Inferior parietal cortex (tissue), 1 donor: ENCODE measurements around the gene EEFSEC.

Experiments used
- DNase-seq: peaks from one replicate; pipeline ENCODE4 v3.0.0-alpha.2; 2016; ENCODE audit errors: extremely low spot score

The EEFSEC gene

DNA sequence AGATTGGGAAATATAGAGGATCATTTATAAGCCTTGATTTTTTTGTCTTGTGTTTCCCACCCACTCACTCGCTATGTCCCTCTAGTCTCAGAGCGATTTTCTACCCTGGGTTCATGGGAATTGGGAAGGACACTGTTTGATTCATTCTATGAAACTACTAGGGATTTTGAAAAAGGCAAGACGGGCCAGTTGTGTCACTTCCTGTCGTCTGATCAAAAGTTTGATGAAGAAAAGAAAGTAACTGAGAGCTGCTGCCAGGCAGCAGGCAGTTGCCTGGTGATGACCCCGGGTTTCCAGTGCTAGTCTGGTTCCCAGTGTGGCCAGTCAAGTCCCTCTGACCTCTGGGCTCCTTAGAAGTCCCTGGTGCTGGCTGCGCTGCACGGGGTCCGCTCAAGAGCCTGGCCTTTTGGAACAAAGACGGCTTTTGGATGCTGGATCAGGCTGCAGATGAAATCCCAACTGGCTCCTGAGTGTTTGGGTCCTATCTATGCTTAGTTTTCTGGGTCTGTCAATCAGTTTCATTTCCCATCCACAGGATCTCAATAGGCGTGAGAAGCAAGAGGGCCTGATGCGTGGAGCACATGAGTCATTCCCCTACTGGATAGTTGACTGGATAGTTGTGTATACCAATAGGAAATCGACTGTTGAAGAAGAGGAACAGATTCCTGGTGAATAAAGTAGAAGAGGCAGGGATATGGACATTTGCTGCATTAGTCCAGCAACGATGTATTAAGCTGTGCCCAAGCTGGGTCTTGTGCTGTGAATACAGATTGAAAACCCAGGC is 89.7 kb downstream of the EEFSEC start:
- DNase-seq: no peak

DNA sequence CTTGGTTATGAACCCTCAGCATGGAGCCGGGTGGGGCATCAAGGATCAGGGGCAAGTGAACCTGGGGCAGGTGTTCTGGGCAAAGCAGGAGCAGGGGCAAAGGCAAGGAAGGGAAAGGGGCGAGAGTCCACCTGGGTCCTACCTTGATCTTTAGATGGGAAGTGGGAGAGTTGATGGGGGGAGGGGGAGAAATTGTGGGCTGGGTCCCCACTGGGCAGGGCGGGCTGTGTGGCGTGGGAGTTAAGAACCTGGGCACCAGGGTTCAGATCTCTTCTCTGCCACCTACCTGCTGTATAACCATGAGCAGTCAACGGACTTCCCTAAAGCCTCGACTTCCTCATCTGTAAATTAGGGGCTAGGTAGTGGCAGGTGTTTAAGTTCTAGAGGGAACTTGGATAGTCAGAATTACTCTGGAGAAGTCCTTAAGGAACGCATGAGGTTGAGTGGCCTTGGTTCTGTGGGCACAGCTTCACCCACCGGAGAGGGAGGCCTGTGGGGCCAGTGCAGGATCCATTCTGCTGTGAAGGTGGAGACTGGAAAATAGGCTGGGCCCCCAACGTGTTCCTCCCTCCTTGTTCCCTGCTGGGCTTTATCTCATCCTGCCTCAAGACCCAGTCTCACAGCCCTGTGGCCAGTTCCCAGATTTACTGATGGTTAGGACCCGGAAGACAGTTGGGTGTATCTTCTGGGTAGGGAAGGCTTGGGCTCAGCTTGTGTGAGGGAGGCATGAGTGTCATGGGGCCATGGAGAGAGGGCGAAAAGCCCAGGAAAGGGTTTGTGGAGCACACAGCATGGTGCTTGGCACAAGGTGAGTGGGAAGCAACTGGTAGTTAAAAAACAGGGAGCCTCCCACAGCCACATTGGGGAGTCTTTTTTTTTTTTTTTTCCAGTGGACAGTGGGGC is 90.6 kb downstream of the EEFSEC start:
- DNase-seq: no peak

DNA sequence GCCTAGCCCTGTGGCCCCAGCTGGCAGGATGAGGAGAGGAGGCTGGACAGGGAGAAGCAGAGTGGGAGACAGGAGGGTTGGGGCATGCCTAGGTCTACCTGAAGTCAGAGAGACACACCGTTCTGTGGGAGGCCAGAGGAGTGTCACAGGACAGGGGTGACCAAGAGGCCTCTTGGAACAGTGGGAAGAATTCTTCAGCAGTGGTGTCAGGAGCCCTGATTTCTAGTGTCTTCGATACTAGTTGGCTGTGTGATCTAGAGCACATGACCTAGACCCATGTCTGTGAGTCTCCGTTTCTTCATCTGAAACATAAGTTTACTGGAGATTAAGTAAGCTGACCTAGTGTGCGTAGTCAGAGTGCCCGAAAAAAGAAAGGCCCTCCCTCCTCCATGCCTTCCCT is 92.2 kb downstream of the EEFSEC start:
- DNase-seq: no peak

- no peak for DNase-seq
Measured at GRCh38 chr3:128247666-128248409, 94.6 kb downstream of the EEFSEC start.

- no peak for DNase-seq
Measured at GRCh38 chr3:128252083-128252482, 98.8 kb downstream of the EEFSEC start.

GRCh38 chr3:128253150-128253549 is 99.9 kb downstream of the EEFSEC start:
- no peak for DNase-seq

DNA sequence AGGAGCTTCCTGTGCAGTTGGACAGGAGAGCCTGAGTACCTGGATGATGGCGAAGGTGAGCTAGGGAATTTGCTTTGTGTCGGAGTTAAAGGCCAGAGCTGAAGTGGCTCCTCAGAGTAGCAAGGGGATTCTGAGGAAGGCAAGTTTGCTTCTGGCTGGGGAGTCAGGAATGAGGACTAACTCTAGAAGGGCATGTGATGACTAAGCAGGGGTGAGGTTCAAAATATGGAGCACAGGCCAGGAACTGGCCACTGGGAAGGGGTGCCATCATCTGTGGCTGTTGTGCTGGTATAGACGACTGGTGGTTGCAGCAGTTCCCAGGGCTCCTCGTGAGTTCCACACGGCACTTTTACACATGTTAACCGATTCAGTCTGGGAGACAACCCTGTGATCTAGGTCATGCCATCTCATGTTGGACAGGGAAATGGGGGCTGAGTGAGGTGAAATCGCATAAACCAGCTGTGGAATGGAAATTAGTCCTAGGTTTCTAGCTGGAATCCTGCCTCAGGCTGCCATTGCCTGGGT is 100.8 kb downstream of the EEFSEC start:
- no peak for DNase-seq

DNA sequence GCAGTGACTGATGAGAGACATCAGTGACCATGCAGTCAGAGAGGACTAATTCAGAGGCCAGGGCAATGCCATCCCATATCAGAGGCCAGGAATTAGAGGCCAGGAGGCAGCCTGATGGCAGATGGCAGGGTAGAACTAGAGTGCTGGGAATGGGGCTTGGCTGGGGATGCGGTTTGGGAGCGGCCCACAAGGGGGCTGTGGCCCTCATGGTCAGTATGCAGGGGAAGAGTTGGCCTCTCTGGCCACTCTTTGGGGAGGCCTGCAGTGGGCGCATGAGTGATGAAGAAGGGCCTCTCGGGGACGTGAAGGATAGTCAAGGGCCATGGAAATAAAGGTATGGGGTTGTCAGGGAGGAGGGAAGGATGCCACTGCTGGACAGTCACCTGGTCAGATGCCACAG is 101.7 kb downstream of the EEFSEC start:
- DNase-seq: no peak

DNA sequence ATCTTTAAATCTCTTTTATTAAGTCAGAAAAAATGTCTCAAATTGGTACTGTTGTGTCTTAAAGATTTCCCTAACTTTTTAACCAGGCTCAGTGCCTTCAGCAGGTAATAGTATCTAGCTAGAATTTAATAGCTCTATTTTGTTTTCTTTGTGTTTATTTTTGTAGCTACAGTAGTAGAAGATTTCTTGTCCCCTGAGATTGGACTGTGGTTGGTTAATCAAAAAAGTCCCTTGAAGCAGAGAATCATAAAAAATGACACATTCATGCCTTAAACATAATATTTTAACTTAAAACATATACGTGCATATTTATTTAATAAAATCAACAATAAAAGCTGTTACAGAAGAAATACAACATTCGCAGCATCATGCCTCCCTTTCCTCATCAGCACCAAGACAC is 102.8 kb downstream of the EEFSEC start:
- no peak for DNase-seq

- no peak for DNase-seq
Measured at GRCh38 chr3:128257632-128258031, 104.4 kb downstream of the EEFSEC start.

DNA sequence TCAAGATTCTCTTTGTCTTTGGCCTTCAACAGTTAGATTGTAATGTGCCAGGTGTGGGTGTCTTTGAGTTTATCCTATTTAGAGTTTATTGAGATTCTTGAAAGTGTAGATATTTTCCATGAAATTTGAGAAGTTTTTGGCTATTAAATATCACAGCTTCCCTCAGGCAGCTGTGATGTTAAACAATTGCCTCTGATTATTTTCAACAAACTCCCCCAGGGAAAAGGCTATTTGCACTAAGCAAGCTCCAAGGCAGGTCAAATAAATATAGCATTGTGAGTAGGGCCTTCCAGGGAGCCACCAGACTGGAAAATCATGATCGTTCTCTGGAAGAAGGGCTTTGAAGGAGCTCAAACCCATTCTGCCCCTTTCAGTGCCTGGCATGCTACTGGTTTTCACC is 107.0 kb downstream of the EEFSEC start:
- no peak for DNase-seq

GRCh38 chr3:128262457-128262856 is 109.2 kb downstream of the EEFSEC start:
- DNase-seq: no peak

GRCh38 chr3:128263118-128263517 is 109.8 kb downstream of the EEFSEC start:
- DNase-seq: no peak

DNA sequence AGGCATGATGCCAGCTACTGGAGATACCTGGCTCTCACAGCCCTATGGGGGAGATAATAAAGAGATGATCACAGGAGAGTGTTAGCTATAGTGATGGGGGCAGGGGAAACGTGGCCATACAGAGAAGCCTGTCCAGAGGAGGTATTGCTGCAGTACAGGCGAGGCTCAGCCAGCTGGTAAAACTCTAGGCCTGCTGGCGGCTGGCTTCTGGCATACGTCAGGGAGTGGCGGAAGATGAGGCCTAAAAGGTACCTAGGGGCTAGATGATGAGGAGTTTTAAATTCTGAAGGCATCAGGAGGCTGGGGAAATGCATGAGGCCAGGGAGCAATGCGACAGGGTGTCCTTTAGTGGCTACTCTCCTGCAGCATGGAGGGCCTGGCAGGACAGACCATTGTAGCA is 110.7 kb downstream of the EEFSEC start:
- DNase-seq: no peak

DNA sequence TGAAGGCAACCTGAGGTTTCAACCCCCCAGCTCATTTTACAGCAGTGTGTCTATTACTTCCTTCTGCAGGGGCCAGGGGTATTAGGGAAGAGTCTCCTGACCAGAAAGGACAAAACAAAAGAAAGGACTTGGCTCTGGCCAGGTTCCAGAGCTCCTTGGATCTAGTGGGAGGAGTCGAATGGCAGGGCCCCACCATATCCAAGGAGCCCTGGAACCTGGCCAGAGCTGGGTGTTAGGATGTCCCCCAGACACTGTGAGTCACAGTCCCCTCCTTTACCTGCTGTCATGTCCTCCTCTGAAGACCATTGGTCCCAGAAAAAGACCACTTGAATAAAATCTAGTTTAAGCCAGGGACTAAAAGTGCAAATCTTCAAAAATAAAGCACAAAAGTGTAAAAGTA is 113.2 kb downstream of the EEFSEC start:
- no peak for DNase-seq

DNA sequence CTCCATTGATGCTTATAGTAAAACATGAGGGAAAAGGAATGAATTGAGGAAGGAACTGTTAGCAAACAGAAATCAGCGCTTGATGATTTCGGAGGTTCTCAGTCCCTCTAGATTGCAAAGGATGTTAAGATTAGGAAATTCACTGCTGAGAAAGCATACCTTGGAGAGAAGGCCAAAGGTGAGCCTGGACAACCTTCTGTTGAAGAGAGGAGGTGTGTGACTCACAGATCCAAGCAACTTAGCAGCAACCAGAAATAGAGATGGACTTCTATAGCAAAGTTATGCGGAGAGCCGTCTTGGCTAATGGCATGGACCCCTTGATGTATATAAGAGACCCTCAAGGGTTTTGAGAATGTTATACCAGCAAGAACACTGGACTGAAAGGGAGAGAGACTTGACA is 114.3 kb downstream of the EEFSEC start:
- no peak for DNase-seq

DNA sequence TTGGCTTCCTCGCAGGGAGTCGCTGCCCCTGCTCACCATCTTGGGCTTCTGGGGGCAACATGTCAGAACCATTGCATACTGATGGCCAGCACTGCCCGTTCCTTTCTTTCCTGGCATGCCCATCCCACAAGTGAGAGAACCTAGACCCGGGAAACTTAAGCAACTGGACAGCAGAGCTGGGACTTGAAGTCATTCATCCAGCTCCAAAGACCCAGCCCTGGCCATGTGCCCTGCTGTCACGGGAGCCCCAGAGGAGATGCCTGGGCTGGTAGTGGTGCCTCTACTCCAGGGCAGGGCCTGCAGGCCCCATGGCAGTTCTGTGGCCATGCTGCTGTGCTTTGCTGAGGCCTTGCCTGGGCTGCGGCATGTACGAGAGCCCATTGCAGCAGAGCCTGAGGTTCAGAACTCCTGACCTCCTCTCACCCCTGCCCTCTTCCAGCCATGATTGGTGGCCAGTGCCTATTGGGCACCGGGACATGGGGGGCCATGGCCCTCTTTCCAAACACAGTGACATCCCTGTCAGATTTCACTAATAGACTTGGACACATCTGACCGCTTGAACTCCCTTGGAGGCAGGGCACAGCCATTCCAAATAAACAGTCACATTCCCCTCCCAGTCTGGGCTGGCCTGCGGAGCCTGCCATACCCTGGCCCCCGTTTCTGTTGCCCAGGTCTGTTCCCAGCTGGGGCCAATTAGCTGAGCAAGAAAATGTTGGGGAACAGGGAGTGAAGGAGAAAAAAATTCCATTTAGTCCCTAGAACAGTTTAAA is 115.9 kb downstream of the EEFSEC start:
- DNase-seq: no peak

GRCh38 chr3:128269796-128270195 is 116.5 kb downstream of the EEFSEC start:
- DNase-seq: no peak

DNA sequence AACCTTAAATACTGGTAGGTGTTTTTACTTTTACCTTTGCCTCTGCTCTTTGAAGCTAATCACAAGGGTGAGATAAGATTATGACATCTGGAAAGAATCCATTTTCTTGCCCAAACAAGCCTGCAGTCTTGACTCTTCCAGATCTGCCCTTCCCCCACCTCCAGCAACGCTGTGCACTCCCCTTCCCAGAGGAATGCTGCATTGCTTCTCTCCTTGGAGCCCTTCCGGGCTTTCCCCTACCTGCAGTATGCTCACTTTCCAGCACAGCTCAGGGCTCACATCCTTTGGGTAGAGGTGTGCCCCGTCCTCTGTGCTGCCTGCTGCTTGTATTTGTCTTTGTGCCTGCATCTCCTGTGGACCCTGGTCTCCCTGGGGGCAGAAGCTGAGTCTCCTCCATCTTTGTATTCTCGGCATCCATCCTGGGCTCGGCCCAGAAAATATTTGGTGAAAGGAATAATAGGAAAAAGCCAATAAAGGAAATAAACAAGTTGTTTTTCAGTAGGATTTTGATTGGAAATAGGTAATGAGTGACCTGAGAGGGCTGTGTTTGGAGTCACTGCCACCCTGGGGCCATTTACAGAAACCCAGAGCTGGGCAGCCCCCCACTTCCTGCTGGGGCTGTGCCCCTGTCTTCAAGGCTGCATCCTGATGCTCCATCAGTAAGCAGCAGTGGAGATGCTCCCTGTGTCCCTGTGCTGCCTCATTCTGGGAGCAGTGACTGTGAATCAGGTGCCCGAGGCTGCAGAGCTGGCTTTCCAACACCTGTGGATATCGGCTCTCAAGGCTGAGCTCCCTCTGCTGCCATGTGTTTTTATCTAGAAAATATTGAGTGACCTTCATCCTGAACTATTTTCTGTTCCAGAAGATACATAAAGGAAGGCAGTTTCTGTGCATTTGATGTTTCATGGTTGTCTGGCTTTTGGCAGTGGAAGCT is 117.5 kb downstream of the EEFSEC start:
- DNase-seq: no peak
